ENCODE measurements around the gene TRPT1. TPM values are rescaled to one million over a fixed set of nuclear protein-coding genes. Genes with fewer than 3 reads are reported as not detected.
A peak's percentile ranks its signal among the peaks of the same experiment; 100 is the strongest.

TRPT1 gene
- polyA plus RNA-seq, 3 donors: 24.8 to 34.6 (median 31.6) TPM

GRCh38 chr11:64249038-64249437 is 23.1 kb upstream of the TRPT1 start:
- Mint-ChIP-seq H3K9me3 (no peaks in the 10 kb centered on the region), H3K4me1 (peaks cover 51% of the 10 kb centered on the region), H3K27ac (peak overlapping the region in 1 of 7 donors; percentile 41), H3K4me3 (no peak overlapping the region), H3K27me3 (ENCODE audit: low read depth in 3 of 3) (peaks cover 3 to 10% (median 7%) of the 10 kb centered on the region in 3 donors), H3K36me3 (peaks cover 2 to 7% of the 10 kb centered on the region in 2 donors)
- H3K4me3 ChIP-seq (replicated peaks in 1 of 3; ENCODE audit: low read depth in 2 of 3, low read length in 3 of 3): no peak overlapping the region
- no peak for DNase-seq
- H3K4me2 ChIP-seq (replicated peaks; ENCODE audit: extremely low read depth, low read length, poor library complexity, severe bottlenecking): no peak overlapping the region
- H4K20me1 ChIP-seq (ENCODE audit: insufficient read depth, low read length): peaks cover 20% of the 10 kb centered on the region
- TF ChIP-seq, protein P1, sequence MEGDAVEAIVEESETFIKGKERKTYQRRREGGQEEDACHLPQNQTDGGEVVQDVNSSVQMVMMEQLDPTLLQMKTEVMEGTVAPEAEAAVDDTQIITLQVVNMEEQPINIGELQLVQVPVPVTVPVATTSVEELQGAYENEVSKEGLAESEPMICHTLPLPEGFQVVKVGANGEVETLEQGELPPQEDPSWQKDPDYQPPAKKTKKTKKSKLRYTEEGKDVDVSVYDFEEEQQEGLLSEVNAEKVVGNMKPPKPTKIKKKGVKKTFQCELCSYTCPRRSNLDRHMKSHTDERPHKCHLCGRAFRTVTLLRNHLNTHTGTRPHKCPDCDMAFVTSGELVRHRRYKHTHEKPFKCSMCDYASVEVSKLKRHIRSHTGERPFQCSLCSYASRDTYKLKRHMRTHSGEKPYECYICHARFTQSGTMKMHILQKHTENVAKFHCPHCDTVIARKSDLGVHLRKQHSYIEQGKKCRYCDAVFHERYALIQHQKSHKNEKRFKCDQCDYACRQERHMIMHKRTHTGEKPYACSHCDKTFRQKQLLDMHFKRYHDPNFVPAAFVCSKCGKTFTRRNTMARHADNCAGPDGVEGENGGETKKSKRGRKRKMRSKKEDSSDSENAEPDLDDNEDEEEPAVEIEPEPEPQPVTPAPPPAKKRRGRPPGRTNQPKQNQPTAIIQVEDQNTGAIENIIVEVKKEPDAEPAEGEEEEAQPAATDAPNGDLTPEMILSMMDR (IDR thresholded peaks at IDR 0.05): no peak
- no peak overlapping the region for H3K27ac ChIP-seq (ENCODE audit: low read depth in 1 of 2, low read length in 2 of 2)
- peaks cover 53 to 76% of the 10 kb centered on the region in 2 donors for H3K4me1 ChIP-seq (ENCODE audit: control insufficient read depth in 1 of 2, insufficient read depth in 2 of 2, low read length in 2 of 2)
- peaks cover 1 to 3% of the 10 kb centered on the region in 2 donors for H3K36me3 ChIP-seq (replicated peaks in 1 of 2; ENCODE audit: control insufficient read depth in 1 of 2, insufficient read depth in 2 of 2, low read length in 2 of 2)
- 74% methylated on average over 4 of the region's 4 CpGs for WGBS (ENCODE audit: insufficient coverage)
- no peak overlapping the region for H3K9ac ChIP-seq (ENCODE audit: insufficient read depth, low read length, poor library complexity, severe bottlenecking)
- H2AFZ ChIP-seq (ENCODE audit: insufficient read depth, low read depth, low read length, poor library complexity, severe bottlenecking): no peak overlapping the region
- no peaks in the 10 kb centered on the region for H3K9me3 ChIP-seq (replicated peaks in 1 of 2; ENCODE audit: control insufficient read depth in 1 of 2, insufficient read depth in 1 of 2, low read length in 2 of 2)
- intact Hi-C loops (cut with micrococcal nuclease): no loop called here
- H3K27me3 ChIP-seq (ENCODE audit: control insufficient read depth in 2 of 2, insufficient read depth in 2 of 2, low read length in 2 of 2): no peaks in the 10 kb centered on the region
- peaks cover 33% of the 10 kb centered on the region for H3K79me2 ChIP-seq (ENCODE audit: insufficient read depth, low read length)

DNA sequence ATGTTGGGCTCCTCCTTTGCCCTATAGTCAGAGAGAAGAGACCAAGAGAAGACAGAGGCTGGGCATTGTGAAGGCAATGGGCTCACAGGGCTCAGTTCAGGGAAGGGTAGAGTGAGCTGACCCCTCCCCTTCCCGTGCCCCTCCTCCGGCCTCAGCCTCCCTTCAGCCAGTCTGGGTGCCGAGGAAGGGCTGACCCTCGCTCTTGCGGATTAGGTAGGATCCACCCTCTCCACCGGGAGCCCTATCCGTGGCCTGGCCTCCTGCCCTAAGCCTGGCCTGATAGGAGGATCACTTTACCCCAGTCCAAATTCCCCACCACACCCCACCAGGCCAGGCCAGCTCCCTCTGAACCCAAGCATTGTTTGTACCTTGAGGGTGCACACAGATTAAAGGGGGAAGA is 22.6 kb upstream of the TRPT1 start:
- Histone ChIP-seq H3K9me3 (replicated peaks in 1 of 2; ENCODE audit: control insufficient read depth in 1 of 2, insufficient read depth in 1 of 2, low read length in 2 of 2) (no peaks in the 10 kb centered on the region), H3K79me2 (ENCODE audit: insufficient read depth, low read length) (peaks cover 36% of the 10 kb centered on the region), H3K4me1 (ENCODE audit: control insufficient read depth in 1 of 2, insufficient read depth in 2 of 2, low read length in 2 of 2) (peaks cover 52 to 72% of the 10 kb centered on the region in 2 donors), H3K9ac (ENCODE audit: insufficient read depth, low read length, poor library complexity, severe bottlenecking) (no peak overlapping the region), H2AFZ (ENCODE audit: insufficient read depth, low read depth, low read length, poor library complexity, severe bottlenecking) (no peak overlapping the region), H3K27ac (ENCODE audit: low read depth in 1 of 2, low read length in 2 of 2) (no peak overlapping the region), H3K36me3 (replicated peaks in 1 of 2; ENCODE audit: control insufficient read depth in 1 of 2, insufficient read depth in 2 of 2, low read length in 2 of 2) (peaks cover 5 to 7% of the 10 kb centered on the region in 2 donors), H3K27me3 (ENCODE audit: control insufficient read depth in 2 of 2, insufficient read depth in 2 of 2, low read length in 2 of 2) (no peaks in the 10 kb centered on the region), H3K4me2 (replicated peaks; ENCODE audit: extremely low read depth, low read length, poor library complexity, severe bottlenecking) (no peak overlapping the region), H3K4me3 (replicated peaks in 1 of 3; ENCODE audit: low read depth in 2 of 3, low read length in 3 of 3) (no peak overlapping the region), H4K20me1 (ENCODE audit: insufficient read depth, low read length) (peaks cover 16% of the 10 kb centered on the region)
- peaks cover 3 to 10% (median 7%) of the 10 kb centered on the region in 3 donors for H3K27me3 Mint-ChIP-seq (ENCODE audit: low read depth in 3 of 3)
- no peaks in the 10 kb centered on the region for H3K9me3 Mint-ChIP-seq
- no peak overlapping the region for H3K4me3 Mint-ChIP-seq
- H3K36me3 Mint-ChIP-seq: peaks cover 7 to 8% of the 10 kb centered on the region in 2 donors
- DNase-seq: no peak
- peak overlapping the region in 1 of 7 donors; percentile 76 for H3K27ac Mint-ChIP-seq
- TF ChIP-seq, protein P1 (IDR thresholded peaks at IDR 0.05): no peak
- peaks cover 47% of the 10 kb centered on the region for H3K4me1 Mint-ChIP-seq
- intact Hi-C loops (cut with micrococcal nuclease): no loop called here
- 84% methylated on average over 5 of the region's 7 CpGs for WGBS (ENCODE audit: insufficient coverage)
